MCF 10A (cell line): ENCODE results near the gene PPCDC. TPM values are rescaled to one million over a fixed set of nuclear protein-coding genes. Genes with fewer than 3 reads are reported as not detected.

Experiments used
- BruUV-seq: library from RNA; stranded (reverse); fragments of 400-500 nt; replicated peaks from 2 replicates; lab custom pipeline; 2021; lab: Mats Ljungman, UMichigan
- CTCF ChIA-PET: fragments of 300-600 bp; sonication (Branson Sonifier 250); formaldehyde crosslinking; extraction: SDS; loops from one replicate; lab custom pipeline; 2021; ENCODE audit warnings: antibody characterized with exemption, inconsistent platforms; lab: Yijun Ruan, JAX
- POLR2A ChIA-PET: fragments of 300-600, 350-650 bp; sonication (Branson Sonifier 250); formaldehyde crosslinking; extraction: SDS; loops from one replicate; lab custom pipeline; 2020; ENCODE audit warnings: antibody characterized with exemption, inconsistent platforms; lab: Yijun Ruan, JAX
- DNase-seq: peaks from one replicate; pipeline ENCODE4 v3.0.0-alpha.2; 2018; ENCODE audit not compliant: unreplicated experiment
- H3K27ac Mint-ChIP-seq: one replicate; pipeline ENCODE4 v1.8.0; 2022; ENCODE audit warnings: mild to moderate bottlenecking, low read depth, mixed read lengths; ENCODE audit not compliant: unreplicated experiment
- H3K27me3 Mint-ChIP-seq: one replicate; pipeline ENCODE4 v1.8.0; 2022; ENCODE audit warnings: mixed read lengths; ENCODE audit not compliant: insufficient read depth, unreplicated experiment
- H3K36me3 Mint-ChIP-seq: one replicate; pipeline ENCODE4 v1.8.0; 2022; ENCODE audit warnings: mild to moderate bottlenecking, moderate library complexity, mixed read lengths; ENCODE audit not compliant: insufficient read depth, unreplicated experiment
- H3K4me1 Mint-ChIP-seq: one replicate; pipeline ENCODE4 v1.8.0; 2022; ENCODE audit warnings: mixed read lengths; ENCODE audit not compliant: insufficient read depth, unreplicated experiment
- H3K4me3 Mint-ChIP-seq: one replicate; pipeline ENCODE4 v1.8.0; 2022; ENCODE audit warnings: mild to moderate bottlenecking, moderate library complexity, mixed read lengths; ENCODE audit not compliant: unreplicated experiment
- H3K9me3 Mint-ChIP-seq: one replicate; pipeline ENCODE4 v1.8.0; 2022; ENCODE audit warnings: mixed read lengths; ENCODE audit not compliant: unreplicated experiment
- CTCF ChIP-seq: fragments of 200-600 bp; IDR thresholded peaks from one replicate; pipeline ENCODE4 v1.8.0; 2022; ENCODE audit warnings: antibody characterized with exemption, mild to moderate bottlenecking; ENCODE audit not compliant: unreplicated experiment
- intact Hi-C: fragments of 100-400 bp; cut with micrococcal nuclease; formaldehyde crosslinking; loops from 2 replicates; pipeline ENCODE4 v1.14.1; 2022
- total RNA-seq: library from RNA; stranded (reverse); gene quantifications from 2 replicates; pipeline ENCODE4 v1.2.3, GENCODE V29; 2022

PPCDC gene
- total RNA-seq, 1 experiment from 2014 or later = 25.1 TPM

- BruUV-seq = no TSS peak
- Mint-ChIP-seq H3K36me3 (peaks cover 21% of the 10 kb centered on the region), H3K9me3 (no peaks in the 10 kb centered on the region), H3K4me1 (peaks cover 19% of the 10 kb centered on the region), H3K27ac (no peak overlapping the region), H3K4me3 (no peak overlapping the region), H3K27me3 (no peaks in the 10 kb centered on the region)
- intact Hi-C loops = no loop called here
- ChIA-PET POLR2A (interaction anchor here (1.0 to 4.7 kb wide), 3 partner anchors 9 to 170 kb away, joined by 3 to 61 read pairs (median 4); partner anchors contain the start of genes C15orf39 and PPCDC), CTCF (interaction anchor here (0.6 to 5.4 kb wide), 3 partner anchors 165 to 199 kb away, joined by 3 to 85 read pairs (median 4); no protein-coding TSS in a partner anchor)
- DNase-seq = no peak
- TF ChIP-seq CTCF = no peak
Observed at GRCh38 chr15:75032395-75032794, 9.0 kb downstream of the PPCDC start.

DNA sequence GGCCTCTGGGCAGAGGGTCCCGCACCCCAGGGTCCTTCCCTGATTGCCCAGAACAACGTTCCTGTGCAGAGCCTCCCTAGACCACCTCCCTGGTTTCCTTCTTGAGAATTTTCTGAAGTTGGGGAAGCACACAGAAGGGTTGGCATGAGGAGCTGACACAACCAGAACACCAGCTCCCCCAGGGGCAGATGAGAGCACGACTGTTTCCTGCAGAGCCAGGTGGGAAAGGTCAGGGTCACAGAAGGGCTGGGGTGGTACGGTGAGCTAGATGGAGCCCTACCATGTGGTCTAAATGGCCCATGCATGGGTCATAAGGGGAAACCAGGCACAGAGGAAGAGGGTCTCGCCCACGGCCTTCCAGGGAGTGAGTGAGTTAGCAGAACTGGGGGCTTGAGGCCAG is 10.4 kb downstream of the PPCDC start:
- H3K36me3 Mint-ChIP-seq = peaks cover 21% of the 10 kb centered on the region
- intact Hi-C loops = no loop called here
- CTCF ChIA-PET = interaction anchor here (0.9 to 1.3 kb wide), 3 partner anchors 10 to 171 kb away, joined by 6 to 14 read pairs (median 6); partner anchors contain the start of genes C15orf39 and PPCDC
- no peak for DNase-seq
- no peak for TF ChIP-seq CTCF
- H3K27ac Mint-ChIP-seq = no peak overlapping the region
- no peaks in the 10 kb centered on the region for H3K9me3 Mint-ChIP-seq
- no TSS peak for BruUV-seq
- POLR2A ChIA-PET = interaction anchor here (0.8 to 1.2 kb wide), 3 partner anchors 167 to 171 kb away, joined by 3 to 5 read pairs (median 3); partner anchors contain the start of gene C15orf39
- no peaks in the 10 kb centered on the region for H3K27me3 Mint-ChIP-seq
- no peak overlapping the region for H3K4me3 Mint-ChIP-seq
- H3K4me1 Mint-ChIP-seq = peaks cover 21% of the 10 kb centered on the region

DNA sequence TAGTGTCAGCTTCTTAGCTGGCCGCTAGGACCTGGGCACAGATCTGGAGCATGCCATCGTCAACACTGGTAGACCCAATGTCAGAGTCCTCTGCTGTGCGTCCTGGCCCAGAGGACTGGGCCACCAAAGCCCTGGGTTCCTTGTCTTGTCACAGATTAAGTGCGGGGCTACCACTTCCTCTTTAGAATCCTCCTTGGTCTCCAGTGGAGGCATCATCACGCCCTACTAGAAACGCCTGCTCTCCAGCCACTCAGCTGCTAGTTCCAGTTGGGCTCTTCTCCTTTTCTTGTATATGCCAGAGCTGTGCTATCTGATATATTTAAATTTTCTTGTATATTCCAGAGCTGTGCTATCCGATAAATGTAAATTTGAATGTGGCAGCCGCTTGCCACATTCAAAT is 11.2 kb downstream of the PPCDC start:
- H3K27me3 Mint-ChIP-seq = no peaks in the 10 kb centered on the region
- H3K27ac Mint-ChIP-seq = no peak overlapping the region
- no peak for TF ChIP-seq CTCF
- peaks cover 18% of the 10 kb centered on the region for H3K4me1 Mint-ChIP-seq
- no TSS peak for BruUV-seq
- CTCF ChIA-PET = interaction anchor here (0.9 to 1.3 kb wide), 3 partner anchors 11 to 170 kb away, joined by 6 to 14 read pairs (median 6); partner anchors contain the start of genes C15orf39 and PPCDC
- no peak overlapping the region for H3K4me3 Mint-ChIP-seq
- intact Hi-C loops = no loop called here
- H3K9me3 Mint-ChIP-seq = no peaks in the 10 kb centered on the region
- POLR2A ChIA-PET = interaction anchor here (0.9 to 1.2 kb wide), 2 partner anchors 169 to 170 kb away, joined by 3 read pairs; no protein-coding TSS in a partner anchor
- H3K36me3 Mint-ChIP-seq = peaks cover 21% of the 10 kb centered on the region
- no peak for DNase-seq

DNA sequence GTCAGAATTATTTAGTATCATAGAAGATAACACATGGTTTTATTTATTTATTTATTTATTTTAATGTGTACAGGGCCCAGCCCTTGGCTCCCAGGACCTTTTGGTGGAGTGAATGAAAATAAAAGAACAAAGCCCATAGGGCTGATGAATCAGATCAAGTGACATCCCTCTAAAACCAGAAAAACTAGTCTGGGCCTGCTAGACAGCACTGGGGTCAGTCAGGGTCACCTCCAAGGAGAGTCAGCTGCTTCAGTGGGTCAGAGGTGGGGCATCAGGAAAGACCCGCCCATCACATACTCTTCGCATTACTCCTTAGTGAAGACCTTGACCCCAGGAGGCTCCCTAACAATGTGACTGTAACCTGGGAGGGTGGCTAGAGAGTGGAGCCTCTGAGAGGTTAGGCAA is 12.8 kb downstream of the PPCDC start:
- POLR2A ChIA-PET = interaction anchor here (0.8 to 0.9 kb wide), 2 partner anchors 13 to 164 kb away, joined by 3 read pairs; partner anchors contain the start of gene PPCDC
- peaks cover 21% of the 10 kb centered on the region for H3K36me3 Mint-ChIP-seq
- intact Hi-C loops = no loop called here
- peaks cover 11% of the 10 kb centered on the region for H3K4me1 Mint-ChIP-seq
- H3K27ac Mint-ChIP-seq = peak overlapping the region; percentile 16
- H3K4me3 Mint-ChIP-seq = no peak overlapping the region
- H3K27me3 Mint-ChIP-seq = no peaks in the 10 kb centered on the region
- no peak for TF ChIP-seq CTCF
- no TSS peak for BruUV-seq
- no peaks in the 10 kb centered on the region for H3K9me3 Mint-ChIP-seq
- peak; percentile 56 for DNase-seq
- CTCF ChIA-PET = interaction anchor here (0.6 to 1.1 kb wide), 2 partner anchors 139 to 415 kb away, joined by 3 to 4 read pairs; partner anchors contain the start of gene SIN3A
